Skeletal muscle satellite cell (primary cell): ENCODE data around the gene ISYNA1.
A peak's percentile ranks its signal among the peaks of the same experiment; 100 is the strongest.

Experiments used
- H3K27me3 ChIP-seq: 2 replicates; pipeline ENCODE4 v1.7.0; 2013; ENCODE audit warnings: low read length; ENCODE audit not compliant: control insufficient read depth, insufficient read depth
- H3K36me3 ChIP-seq: 2 replicates; pipeline ENCODE4 v1.7.0; 2013; ENCODE audit warnings: mild to moderate bottlenecking, control low read depth, low read length; ENCODE audit not compliant: insufficient read depth
- H3K4me1 ChIP-seq: 2 replicates; pipeline ENCODE4 v1.7.0; 2013; ENCODE audit warnings: low read length; ENCODE audit not compliant: control insufficient read depth, insufficient read depth
- H3K4me2 ChIP-seq: 2 replicates; pipeline ENCODE4 v1.7.0; 2013; ENCODE audit warnings: mild to moderate bottlenecking, low read length
- H3K4me3 ChIP-seq: 2 replicates; pipeline ENCODE4 v1.7.0; 2013; ENCODE audit warnings: low read length
- H3K9ac ChIP-seq: 2 replicates; pipeline ENCODE4 v1.7.0; 2013; ENCODE audit warnings: mild to moderate bottlenecking, low read depth, low read length, moderate library complexity
- H3K9me3 ChIP-seq: replicated peaks from 2 replicates; pipeline ENCODE4 v1.7.0; 2013; ENCODE audit warnings: mild to moderate bottlenecking, control low read depth, low read length

The ISYNA1 gene

GRCh38 chr19:18419699-18420460, 18.1 kb downstream of the ISYNA1 start:
- H3K4me2 ChIP-seq = peak overlapping the region; percentile 98
- H3K4me3 ChIP-seq = peak overlapping the region; percentile 87
- no peaks in the 10 kb centered on the region for H3K27me3 ChIP-seq
- no peaks in the 10 kb centered on the region for H3K36me3 ChIP-seq
- H3K9ac ChIP-seq = peak overlapping the region; percentile 86
- H3K9me3 ChIP-seq = no peaks in the 10 kb centered on the region
- H3K4me1 ChIP-seq = peaks cover 59% of the 10 kb centered on the region

- no peaks in the 10 kb centered on the region for H3K27me3 ChIP-seq
- H3K9me3 ChIP-seq = no peaks in the 10 kb centered on the region
- peak within 1 kb of the TSS; percentile 86 for H3K9ac ChIP-seq
- H3K36me3 ChIP-seq = no peaks in the 10 kb centered on the region
- H3K4me1 ChIP-seq = peaks cover 65% of the 10 kb centered on the region
- H3K4me3 ChIP-seq = peak within 1 kb of the TSS; percentile 87
- peak within 1 kb of the TSS; percentile 98 for H3K4me2 ChIP-seq
Observed at GRCh38 chr19:18419195-18419698, 18.7 kb downstream of the ISYNA1 start, which contains the start of gene SSBP4. Gene SSBP4, plus strand, starts transcription at chr19:18419398. Its CDS starts 251 bp downstream, at chr19:18419649.

DNA sequence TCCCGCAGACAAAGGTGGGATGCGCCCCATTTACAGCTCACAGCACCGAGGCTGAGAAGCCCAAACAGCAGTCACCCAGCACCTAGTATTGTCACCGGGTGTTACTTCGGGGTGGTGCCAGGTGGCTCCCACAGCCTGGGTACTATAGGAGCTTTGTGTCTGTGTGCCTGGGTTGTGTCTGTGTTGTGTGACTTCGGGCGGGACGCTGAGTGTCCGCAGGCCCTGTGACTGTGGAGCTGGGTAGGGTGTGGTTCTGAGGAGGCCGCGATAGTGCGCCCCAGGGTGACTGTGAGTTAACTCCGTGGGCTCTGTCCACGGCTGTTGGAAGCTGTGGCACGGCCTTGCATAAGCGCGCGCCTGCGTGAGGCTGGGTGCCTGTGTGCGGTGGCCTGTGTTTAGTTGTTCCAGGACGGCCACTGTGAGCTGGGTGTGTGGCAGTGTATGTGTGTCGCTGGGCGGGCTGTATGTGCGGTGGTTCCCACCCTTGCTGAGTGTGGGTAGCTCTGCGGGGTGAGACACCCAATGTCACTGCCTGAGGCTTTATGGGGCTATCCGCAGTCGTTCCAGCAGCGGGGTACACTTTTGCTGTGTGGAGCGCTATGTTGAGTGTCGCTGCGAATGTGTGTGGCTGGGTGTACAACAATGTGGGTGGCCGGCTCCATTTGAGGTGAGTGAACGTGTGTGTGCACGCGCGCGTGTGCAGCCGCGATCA, 19.3 kb downstream of the ISYNA1 start:
- Histone ChIP-seq H3K27me3 (no peaks in the 10 kb centered on the region), H3K9me3 (no peaks in the 10 kb centered on the region), H3K9ac (peak overlapping the region; percentile 19), H3K4me3 (peak overlapping the region; percentile 87), H3K36me3 (no peaks in the 10 kb centered on the region), H3K4me1 (peaks cover 66% of the 10 kb centered on the region), H3K4me2 (peak overlapping the region; percentile 98)

GRCh38 chr19:18418029-18418482, 19.9 kb downstream of the ISYNA1 start:
- Histone ChIP-seq H3K4me1 (peaks cover 66% of the 10 kb centered on the region), H3K9me3 (no peaks in the 10 kb centered on the region), H3K36me3 (no peaks in the 10 kb centered on the region), H3K4me2 (peak overlapping the region; percentile 88), H3K4me3 (peak overlapping the region; percentile 62), H3K9ac (peak overlapping the region; percentile 84), H3K27me3 (no peaks in the 10 kb centered on the region)

GRCh38 chr19:18417250-18418028, 20.5 kb downstream of the ISYNA1 start:
- H3K4me3 ChIP-seq = peak overlapping the region; percentile 62
- no peaks in the 10 kb centered on the region for H3K36me3 ChIP-seq
- H3K4me2 ChIP-seq = peak overlapping the region; percentile 88
- H3K27me3 ChIP-seq = no peaks in the 10 kb centered on the region
- peaks cover 66% of the 10 kb centered on the region for H3K4me1 ChIP-seq
- peak overlapping the region; percentile 84 for H3K9ac ChIP-seq
- H3K9me3 ChIP-seq = no peaks in the 10 kb centered on the region

DNA sequence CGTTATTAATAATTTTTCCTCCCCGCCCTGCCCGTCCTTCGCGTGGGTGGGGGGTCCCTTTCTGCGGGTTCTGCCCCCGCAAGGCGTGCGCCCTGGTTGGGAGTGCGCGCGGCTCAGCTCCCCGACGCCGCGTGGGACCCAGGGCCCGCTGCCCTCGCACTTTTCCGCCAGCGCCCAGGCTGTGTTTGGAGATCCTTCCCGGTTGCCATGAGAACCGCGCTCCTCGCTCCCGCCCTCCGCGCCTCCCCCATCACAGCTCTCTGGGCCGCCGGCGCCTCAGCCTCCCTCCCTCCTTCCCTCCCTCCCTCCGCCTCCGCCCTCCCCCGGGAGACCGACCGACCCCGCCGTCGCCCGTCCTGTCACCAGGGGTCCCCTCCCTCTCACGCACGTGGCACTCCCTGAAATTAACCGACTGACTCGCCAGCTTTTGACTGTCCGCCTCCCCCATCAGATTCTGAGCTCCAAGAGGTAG, 21.1 kb downstream of the ISYNA1 start:
- no peaks in the 10 kb centered on the region for H3K27me3 ChIP-seq
- H3K9me3 ChIP-seq = no peaks in the 10 kb centered on the region
- peak overlapping the region; percentile 62 for H3K4me3 ChIP-seq
- no peaks in the 10 kb centered on the region for H3K36me3 ChIP-seq
- peak overlapping the region; percentile 84 for H3K9ac ChIP-seq
- peaks cover 66% of the 10 kb centered on the region for H3K4me1 ChIP-seq
- H3K4me2 ChIP-seq = peak overlapping the region; percentile 88

DNA sequence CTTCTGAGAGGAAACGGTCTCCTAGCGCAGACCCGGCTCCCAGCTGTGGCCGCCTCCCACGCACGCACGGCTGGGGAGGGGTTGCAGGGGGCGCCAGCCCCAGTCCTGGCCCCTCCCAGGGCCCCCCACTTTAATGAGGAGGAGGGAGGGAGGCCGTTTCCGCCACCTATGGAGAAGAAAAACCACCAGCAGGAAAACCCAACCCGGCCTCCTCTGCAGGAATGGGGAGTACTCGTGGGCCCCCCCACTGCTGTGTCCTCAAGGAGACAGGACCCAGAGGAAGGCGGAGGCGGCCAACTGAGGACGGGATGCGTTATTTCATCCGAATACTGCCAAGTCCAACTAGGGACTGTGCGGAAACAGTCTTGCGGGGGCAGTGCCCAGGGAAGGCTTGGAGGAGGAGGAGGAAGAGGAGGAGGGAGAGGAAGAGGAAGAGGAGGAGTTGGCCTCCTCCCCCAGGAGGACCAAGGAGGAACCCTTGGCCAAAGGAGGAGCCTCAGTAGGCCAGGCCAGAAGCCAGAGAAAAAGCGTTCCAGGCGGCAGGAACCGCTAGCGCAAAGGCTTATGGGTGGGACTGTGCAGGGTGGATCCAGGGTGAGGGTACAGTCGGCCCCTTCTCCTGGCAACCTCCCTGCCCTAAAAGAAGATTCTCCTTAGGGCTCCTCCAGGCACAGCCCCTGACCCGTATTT, 22.6 kb downstream of the ISYNA1 start:
- no peaks in the 10 kb centered on the region for H3K9me3 ChIP-seq
- peaks cover 55% of the 10 kb centered on the region for H3K4me1 ChIP-seq
- peak overlapping the region; percentile 77 for H3K4me2 ChIP-seq
- peak overlapping the region; percentile 60 for H3K9ac ChIP-seq
- H3K4me3 ChIP-seq = peak overlapping the region; percentile 56
- no peaks in the 10 kb centered on the region for H3K27me3 ChIP-seq
- no peaks in the 10 kb centered on the region for H3K36me3 ChIP-seq

GRCh38 chr19:18414504-18415177, 23.3 kb downstream of the ISYNA1 start:
- Histone ChIP-seq H3K4me3 (peak overlapping the region; percentile 56), H3K4me1 (peaks cover 52% of the 10 kb centered on the region), H3K9ac (peak overlapping the region; percentile 60), H3K36me3 (no peaks in the 10 kb centered on the region), H3K4me2 (peak overlapping the region; percentile 77), H3K9me3 (no peaks in the 10 kb centered on the region), H3K27me3 (no peaks in the 10 kb centered on the region)

DNA sequence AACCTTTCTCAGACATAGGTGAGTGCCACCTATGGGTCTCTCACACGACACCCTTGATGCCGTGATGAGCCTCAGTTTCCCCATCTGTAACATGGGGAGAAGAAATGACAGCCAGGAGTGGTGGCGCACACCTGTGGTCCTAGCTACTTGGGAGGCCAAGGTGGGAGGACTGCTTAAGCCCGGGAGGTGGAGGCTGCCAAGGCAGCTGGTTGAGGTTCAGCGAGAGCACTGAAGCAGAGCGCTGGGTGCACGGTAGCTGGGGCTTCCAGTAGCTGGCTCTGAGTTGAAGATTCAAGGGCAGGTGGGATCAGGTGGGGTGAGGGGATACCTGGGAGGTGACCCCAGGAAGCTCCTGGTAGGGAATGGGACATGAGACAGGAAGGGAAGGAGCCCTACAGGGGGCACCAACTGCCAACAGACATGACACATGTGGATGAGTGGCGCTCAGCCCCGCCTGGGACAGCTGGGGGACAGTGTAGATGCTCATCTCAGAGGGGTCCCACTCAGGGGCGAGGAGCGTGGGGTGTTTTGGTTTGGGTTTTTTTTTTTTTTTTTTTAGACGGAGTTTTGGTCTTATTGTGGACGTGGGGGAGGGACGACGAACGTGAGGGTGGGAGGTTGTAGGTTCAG, 25.2 kb downstream of the ISYNA1 start:
- Histone ChIP-seq H3K4me1 (peaks cover 39% of the 10 kb centered on the region), H3K36me3 (no peaks in the 10 kb centered on the region), H3K4me3 (no peak overlapping the region), H3K27me3 (no peaks in the 10 kb centered on the region), H3K9me3 (no peaks in the 10 kb centered on the region), H3K9ac (no peak overlapping the region), H3K4me2 (no peak overlapping the region)

DNA sequence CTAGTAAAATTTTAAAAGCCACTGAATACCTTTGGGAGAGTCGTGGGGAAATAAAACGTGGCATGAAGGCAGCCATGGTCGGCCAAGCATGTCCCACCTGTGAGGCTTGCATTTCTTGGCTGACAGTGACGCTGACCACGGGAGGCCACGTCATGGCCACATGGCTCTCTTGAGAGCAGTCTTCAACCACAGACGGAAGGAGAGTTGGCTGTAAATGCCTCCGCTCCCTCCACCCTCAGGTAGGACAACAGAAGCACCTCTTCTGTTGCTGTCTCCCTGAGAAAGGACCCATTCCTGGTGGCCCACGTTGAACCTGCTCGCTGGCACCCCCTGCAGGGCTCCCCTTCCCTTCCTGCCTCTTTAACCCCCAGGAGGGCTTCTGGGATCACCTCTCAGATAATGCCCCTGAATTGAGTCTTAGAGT, 29.9 kb downstream of the ISYNA1 start:
- no peaks in the 10 kb centered on the region for H3K27me3 ChIP-seq
- H3K9ac ChIP-seq = no peak overlapping the region
- H3K4me1 ChIP-seq = peaks cover 3% of the 10 kb centered on the region
- H3K9me3 ChIP-seq = no peaks in the 10 kb centered on the region
- no peak overlapping the region for H3K4me2 ChIP-seq
- H3K36me3 ChIP-seq = no peaks in the 10 kb centered on the region
- no peak overlapping the region for H3K4me3 ChIP-seq
